ENCODE data around the gene TBC1D5.

GRCh38 chr3:17664923-17665322, 77.5 kb downstream of the TBC1D5 start:
- TF ChIP-seq POLR2A (IDR thresholded peaks at IDR 0.05; ENCODE audit: control extremely low read depth in 1 of 2, low read depth in 2 of 2, low read length in 2 of 2) (no peak), SUZ12 (IDR thresholded peaks at IDR 0.05; ENCODE audit: low read length) (no peak), MAX (IDR thresholded peaks at IDR 0.05) (no peak), EZH2 (IDR thresholded peaks at IDR 0.05; ENCODE audit: low read depth, low read length, severe bottlenecking) (no peak), HDAC2 (IDR thresholded peaks at IDR 0.05; ENCODE audit: borderline replicate concordance in 1 of 2, low read depth in 2 of 2, low read length in 2 of 2) (no peak), TAF1 (IDR thresholded peaks at IDR 0.05; ENCODE audit: low read depth, low read length) (no peak), RFX5 (IDR thresholded peaks at IDR 0.05; ENCODE audit: borderline replicate concordance, low read depth, low read length) (no peak)
- TF ChIP-seq, protein P1, sequence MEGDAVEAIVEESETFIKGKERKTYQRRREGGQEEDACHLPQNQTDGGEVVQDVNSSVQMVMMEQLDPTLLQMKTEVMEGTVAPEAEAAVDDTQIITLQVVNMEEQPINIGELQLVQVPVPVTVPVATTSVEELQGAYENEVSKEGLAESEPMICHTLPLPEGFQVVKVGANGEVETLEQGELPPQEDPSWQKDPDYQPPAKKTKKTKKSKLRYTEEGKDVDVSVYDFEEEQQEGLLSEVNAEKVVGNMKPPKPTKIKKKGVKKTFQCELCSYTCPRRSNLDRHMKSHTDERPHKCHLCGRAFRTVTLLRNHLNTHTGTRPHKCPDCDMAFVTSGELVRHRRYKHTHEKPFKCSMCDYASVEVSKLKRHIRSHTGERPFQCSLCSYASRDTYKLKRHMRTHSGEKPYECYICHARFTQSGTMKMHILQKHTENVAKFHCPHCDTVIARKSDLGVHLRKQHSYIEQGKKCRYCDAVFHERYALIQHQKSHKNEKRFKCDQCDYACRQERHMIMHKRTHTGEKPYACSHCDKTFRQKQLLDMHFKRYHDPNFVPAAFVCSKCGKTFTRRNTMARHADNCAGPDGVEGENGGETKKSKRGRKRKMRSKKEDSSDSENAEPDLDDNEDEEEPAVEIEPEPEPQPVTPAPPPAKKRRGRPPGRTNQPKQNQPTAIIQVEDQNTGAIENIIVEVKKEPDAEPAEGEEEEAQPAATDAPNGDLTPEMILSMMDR (IDR thresholded peaks at IDR 0.05; ENCODE audit: control extremely low read depth in 1 of 3, insufficient read depth in 1 of 3, low read depth in 1 of 3, low read length in 3 of 3), result no peak
